ENCODE data around the gene SEL1L3.

SEL1L3 gene

DNA sequence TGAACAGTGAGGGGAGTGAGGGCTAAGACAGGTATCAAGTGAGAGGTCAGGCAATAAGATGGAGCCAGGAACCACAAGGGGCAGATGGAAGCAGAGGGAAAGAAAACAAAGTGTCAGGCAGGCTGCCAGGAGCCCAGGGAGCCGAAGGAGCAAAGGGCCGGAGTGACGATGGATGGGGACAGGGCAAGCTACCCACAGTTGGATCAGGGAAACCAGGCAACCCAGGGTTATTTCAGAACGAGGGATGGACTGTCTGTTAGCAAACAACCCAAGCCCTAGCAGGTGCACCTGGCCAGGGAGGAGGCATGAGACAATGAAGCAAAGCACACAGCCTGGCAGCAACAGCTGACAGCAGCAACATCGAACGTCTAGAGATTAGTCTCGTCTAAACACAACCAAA is 39.2 kb downstream of the SEL1L3 start:
- TF ChIP-seq, protein P1, sequence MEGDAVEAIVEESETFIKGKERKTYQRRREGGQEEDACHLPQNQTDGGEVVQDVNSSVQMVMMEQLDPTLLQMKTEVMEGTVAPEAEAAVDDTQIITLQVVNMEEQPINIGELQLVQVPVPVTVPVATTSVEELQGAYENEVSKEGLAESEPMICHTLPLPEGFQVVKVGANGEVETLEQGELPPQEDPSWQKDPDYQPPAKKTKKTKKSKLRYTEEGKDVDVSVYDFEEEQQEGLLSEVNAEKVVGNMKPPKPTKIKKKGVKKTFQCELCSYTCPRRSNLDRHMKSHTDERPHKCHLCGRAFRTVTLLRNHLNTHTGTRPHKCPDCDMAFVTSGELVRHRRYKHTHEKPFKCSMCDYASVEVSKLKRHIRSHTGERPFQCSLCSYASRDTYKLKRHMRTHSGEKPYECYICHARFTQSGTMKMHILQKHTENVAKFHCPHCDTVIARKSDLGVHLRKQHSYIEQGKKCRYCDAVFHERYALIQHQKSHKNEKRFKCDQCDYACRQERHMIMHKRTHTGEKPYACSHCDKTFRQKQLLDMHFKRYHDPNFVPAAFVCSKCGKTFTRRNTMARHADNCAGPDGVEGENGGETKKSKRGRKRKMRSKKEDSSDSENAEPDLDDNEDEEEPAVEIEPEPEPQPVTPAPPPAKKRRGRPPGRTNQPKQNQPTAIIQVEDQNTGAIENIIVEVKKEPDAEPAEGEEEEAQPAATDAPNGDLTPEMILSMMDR (IDR thresholded peaks at IDR 0.05) = no peak
- TF ChIP-seq ZFX (IDR thresholded peaks at IDR 0.05; ENCODE audit: borderline replicate concordance) = no peak
- H3K27ac ChIP-seq = no peak overlapping the region

DNA sequence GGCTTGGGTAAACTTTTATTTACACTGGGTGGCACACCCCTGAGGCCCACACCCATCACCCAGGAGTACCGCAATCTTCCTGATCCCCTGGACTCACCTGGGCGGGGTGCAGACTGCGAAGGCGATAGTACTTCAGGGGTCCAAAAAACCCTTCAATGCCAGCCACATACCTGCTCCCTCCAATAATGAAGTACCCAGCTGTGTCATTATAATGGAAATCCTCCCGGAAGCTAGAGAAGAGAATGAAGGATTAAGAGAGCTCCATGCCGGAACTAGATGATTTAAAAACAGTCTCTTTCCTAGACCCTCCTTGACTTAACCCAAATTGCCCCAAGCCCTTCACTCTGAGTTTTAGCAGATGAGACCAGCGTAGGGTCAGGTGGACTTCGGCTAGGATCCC is 40.9 kb downstream of the SEL1L3 start:
- H3K27ac ChIP-seq = no peak overlapping the region
- TF ChIP-seq, protein P1 (IDR thresholded peaks at IDR 0.05) = no peak
- TF ChIP-seq ZFX (IDR thresholded peaks at IDR 0.05; ENCODE audit: borderline replicate concordance) = no peak

DNA sequence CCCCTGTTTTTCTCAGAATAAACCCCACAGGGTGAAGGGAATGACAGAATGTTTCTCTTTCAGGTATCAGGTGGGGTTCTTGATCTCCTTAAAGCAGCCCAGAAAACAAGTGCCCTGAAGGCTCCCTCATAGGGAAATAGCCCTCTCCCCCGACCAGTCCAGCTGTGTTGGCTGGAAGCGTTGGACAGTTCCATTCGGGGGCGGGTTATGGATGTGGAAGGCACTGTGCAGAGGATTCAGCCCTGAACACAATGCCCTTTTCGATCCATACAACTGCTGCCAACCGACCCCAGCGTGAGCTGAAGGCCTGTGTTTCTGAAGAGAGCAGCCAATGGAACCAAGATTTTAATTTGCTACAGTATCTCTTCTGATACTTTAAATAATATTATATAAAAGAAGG is 41.5 kb downstream of the SEL1L3 start:
- no peak for TF ChIP-seq ZFX (IDR thresholded peaks at IDR 0.05; ENCODE audit: borderline replicate concordance)
- TF ChIP-seq, protein P1 (IDR thresholded peaks at IDR 0.05) = no peak
- H3K27ac ChIP-seq = no peak overlapping the region

DNA sequence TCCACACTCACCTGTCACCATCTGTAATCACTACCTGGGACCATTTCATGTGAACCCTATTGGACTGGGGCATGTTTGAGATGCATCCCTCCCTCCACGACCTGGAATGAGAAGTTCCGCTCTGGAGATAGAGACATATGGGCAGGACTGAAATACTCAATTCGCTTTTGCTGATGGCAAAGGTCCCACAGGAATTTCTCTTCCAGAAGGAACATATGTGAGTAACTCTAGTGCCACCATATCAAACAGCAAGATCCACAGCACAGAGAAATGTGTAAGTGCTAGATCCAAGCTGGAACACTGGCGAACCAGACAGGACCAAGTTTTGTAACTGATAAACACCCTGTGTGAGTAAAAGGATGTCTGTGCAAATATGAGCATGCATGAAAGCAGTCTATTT is 43.9 kb downstream of the SEL1L3 start:
- no peak overlapping the region for H3K27ac ChIP-seq
- TF ChIP-seq, protein P1 (IDR thresholded peaks at IDR 0.05) = no peak
- no peak for TF ChIP-seq ZFX (IDR thresholded peaks at IDR 0.05; ENCODE audit: borderline replicate concordance)

DNA sequence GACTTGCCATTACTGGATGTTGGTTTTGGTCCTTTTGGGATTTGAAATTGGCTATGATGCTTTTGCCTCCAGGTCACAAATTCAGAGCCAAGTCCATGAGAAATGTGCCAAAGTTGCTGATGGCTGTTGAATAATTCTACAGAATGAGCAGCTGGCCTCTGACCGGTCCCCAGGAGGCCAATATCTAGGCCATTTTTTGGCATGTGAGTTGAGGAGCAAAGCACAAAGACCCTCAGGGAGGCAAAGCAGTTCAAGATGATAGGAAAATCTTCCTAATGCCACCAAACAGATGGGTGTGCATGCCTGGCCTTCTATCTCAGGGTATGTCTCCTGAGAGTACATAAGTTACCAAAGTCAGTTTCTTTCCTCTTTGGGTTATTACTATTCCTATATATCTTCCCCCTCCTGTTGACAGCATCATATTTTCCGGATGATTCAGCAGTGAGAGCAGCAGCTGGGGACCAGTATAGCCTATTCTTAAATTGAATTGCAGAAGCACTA is 44.4 kb downstream of the SEL1L3 start:
- H3K27ac ChIP-seq = no peak overlapping the region
- TF ChIP-seq ZFX (IDR thresholded peaks at IDR 0.05; ENCODE audit: borderline replicate concordance) = no peak
- TF ChIP-seq, protein P1 (IDR thresholded peaks at IDR 0.05) = no peak

DNA sequence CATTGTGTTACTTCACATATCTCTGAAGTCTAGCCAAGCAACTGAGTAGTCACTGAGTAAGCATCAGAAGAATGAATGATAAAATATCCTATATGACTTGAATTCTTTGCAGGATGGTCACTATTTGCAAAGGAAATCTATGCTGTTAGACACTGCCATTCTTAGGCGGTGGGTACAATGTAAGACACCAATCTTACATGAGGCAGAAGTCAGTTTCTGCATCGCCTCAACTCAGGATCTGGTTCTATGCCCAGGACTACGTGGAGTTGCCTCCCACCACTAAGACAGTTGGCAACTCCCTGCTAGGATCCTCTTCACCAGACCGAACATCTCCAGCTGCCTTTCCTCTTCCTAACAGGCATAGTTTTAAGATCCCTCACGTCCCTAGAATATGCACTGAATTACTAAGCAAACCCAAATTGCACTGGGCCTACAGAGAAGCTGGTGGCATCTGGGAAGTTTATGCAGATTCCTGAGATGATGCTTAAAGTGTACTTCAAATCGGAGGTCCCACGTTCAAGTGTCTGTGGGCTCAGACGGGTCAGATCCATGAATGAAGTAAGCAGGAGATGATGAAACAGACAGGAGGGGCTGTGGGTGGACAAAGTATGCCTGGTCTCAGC is 45.6 kb downstream of the SEL1L3 start:
- H3K27ac ChIP-seq = no peak overlapping the region
- TF ChIP-seq, protein P1 (IDR thresholded peaks at IDR 0.05) = no peak
- no peak for TF ChIP-seq ZFX (IDR thresholded peaks at IDR 0.05; ENCODE audit: borderline replicate concordance)

DNA sequence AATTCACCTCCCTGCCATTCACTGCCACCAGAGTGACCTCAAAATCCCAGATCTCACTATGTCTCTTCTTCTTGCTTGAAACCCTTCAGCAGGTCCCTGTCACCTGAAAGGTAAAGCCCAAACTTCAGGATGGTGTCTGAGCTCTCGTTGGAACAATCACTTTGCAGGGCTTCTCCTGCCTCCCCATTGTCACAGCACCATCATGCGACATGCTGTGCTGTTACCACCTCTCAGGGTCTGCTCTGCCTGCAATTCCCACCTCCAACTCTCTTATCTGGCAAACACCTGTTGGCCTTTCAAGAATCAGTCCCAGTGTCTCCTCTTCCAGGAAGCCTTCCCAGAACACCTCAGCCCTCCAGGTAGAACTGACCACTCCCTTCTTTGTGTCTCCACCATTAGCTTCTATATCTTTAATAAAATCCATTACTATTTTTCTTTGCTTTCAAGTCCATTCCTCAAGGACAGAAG is 46.2 kb downstream of the SEL1L3 start:
- no peak overlapping the region for H3K27ac ChIP-seq

More for the DNA sequence above, 46.2 kb downstream of the SEL1L3 start:
- TF ChIP-seq ZFX (IDR thresholded peaks at IDR 0.05; ENCODE audit: borderline replicate concordance) = no peak
- TF ChIP-seq, protein P1 (IDR thresholded peaks at IDR 0.05) = no peak
